Measurements from ENCODE around the gene ADAM23.

GRCh38 chr2:206482123-206482522, 38.8 kb downstream of the ADAM23 start:
- TF ChIP-seq, protein P1, sequence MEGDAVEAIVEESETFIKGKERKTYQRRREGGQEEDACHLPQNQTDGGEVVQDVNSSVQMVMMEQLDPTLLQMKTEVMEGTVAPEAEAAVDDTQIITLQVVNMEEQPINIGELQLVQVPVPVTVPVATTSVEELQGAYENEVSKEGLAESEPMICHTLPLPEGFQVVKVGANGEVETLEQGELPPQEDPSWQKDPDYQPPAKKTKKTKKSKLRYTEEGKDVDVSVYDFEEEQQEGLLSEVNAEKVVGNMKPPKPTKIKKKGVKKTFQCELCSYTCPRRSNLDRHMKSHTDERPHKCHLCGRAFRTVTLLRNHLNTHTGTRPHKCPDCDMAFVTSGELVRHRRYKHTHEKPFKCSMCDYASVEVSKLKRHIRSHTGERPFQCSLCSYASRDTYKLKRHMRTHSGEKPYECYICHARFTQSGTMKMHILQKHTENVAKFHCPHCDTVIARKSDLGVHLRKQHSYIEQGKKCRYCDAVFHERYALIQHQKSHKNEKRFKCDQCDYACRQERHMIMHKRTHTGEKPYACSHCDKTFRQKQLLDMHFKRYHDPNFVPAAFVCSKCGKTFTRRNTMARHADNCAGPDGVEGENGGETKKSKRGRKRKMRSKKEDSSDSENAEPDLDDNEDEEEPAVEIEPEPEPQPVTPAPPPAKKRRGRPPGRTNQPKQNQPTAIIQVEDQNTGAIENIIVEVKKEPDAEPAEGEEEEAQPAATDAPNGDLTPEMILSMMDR (IDR thresholded peaks at IDR 0.05; ENCODE audit: low read depth, low read length), result no peak
- no peak for TF ChIP-seq EZH2phosphoT487 (IDR thresholded peaks at IDR 0.05; ENCODE audit: low read depth)
